GM12878 (cell line): ENCODE measurements around the gene ACAP1. TPM values are rescaled to one million over a fixed set of nuclear protein-coding genes. Genes with fewer than 3 reads are reported as not detected.

Experiments used
- ATAC-seq: fragments of 200-7000 bp; cut with Tn5 transposase; 3 replicates; pipeline ENCODE4 v1.9.1; 2020; ENCODE audit warnings: mild to moderate bottlenecking, moderate library complexity
- BruUV-seq: library from RNA; stranded (reverse); fragments of 400-500 nt; replicated peaks from 2 replicates; lab custom pipeline; 2021; lab: Mats Ljungman, UMichigan
- CTCF ChIA-PET: fragments of 300-600 bp; sonication (Branson Sonifier 250); formaldehyde crosslinking; extraction: SDS; loops from one replicate; lab custom pipeline; 2021; ENCODE audit warnings: inconsistent platforms; lab: Yijun Ruan, JAX
- POLR2A ChIA-PET: fragments of 350-600 bp; formaldehyde crosslinking; extraction: SDS; loops from one replicate; lab custom pipeline; 2021; ENCODE audit warnings: inconsistent platforms; lab: Charles Lee
- RAD21 ChIA-PET: fragments of 300-600 bp; sonication (Branson Sonifier 250); formaldehyde crosslinking; loops from one replicate; lab custom pipeline; 2023; ENCODE audit warnings: antibody characterized with exemption; ENCODE audit not compliant: unreplicated experiment; lab: Charles Lee
- SMC1A ChIA-PET: fragments of 300-600 bp; sonication (Branson Sonifier 250); formaldehyde crosslinking; loops from one replicate; lab custom pipeline; 2023; ENCODE audit not compliant: unreplicated experiment, uncharacterized antibody; lab: Charles Lee
- DNase-seq: peaks from one replicate; pipeline ENCODE4 v3.0.0-alpha.2; 2011; ENCODE audit warnings: low read depth, low spot score
- FAIRE-seq: peaks from 3 replicates; lab custom pipeline; 2011; peaks lifted over from hg19 to GRCh38; lab: Jason Lieb, UNC
- H2AFZ ChIP-seq: 2 replicates; pipeline ENCODE4 v1.6.0; 2011; ENCODE audit warnings: low read depth, low read length, control low read depth; ENCODE audit not compliant: control insufficient read depth
- H3K27ac ChIP-seq: 2 replicates; pipeline ENCODE4 v1.5.1; 2011; ENCODE audit warnings: control low read depth; ENCODE audit not compliant: control insufficient read depth, insufficient read depth
- H3K27me3 ChIP-seq, 2 experiments: replicated peaks in 1 of 2; 2 replicates each; pipeline versions ENCODE4 v1.6.0 to v1.6.1; 2011; ENCODE audit warnings: low read length in 1 of 2; ENCODE audit not compliant: control insufficient read depth in 2 of 2, insufficient read depth in 2 of 2
- H3K36me3 ChIP-seq, 2 experiments: 2 replicates each; pipeline ENCODE4 v1.5.1; 2011; ENCODE audit warnings: low read length in 1 of 2; ENCODE audit not compliant: control insufficient read depth in 2 of 2, insufficient read depth in 2 of 2
- H3K4me1 ChIP-seq: 2 replicates; pipeline ENCODE4 v1.6.1; 2011; ENCODE audit warnings: mild to moderate bottlenecking, low read length, moderate library complexity, mixed read lengths; ENCODE audit not compliant: control insufficient read depth, insufficient read depth
- H3K4me2 ChIP-seq: 2 replicates; pipeline ENCODE4 v1.6.0; 2011; ENCODE audit warnings: control low read depth; ENCODE audit not compliant: control insufficient read depth, insufficient read depth
- H3K4me3 ChIP-seq: fragments of 200-600 bp; sonication (generic); 2 replicates; pipeline ENCODE4 v1.5.1; 2016
- H3K79me2 ChIP-seq: 2 replicates; pipeline ENCODE4 v1.6.0; 2011; ENCODE audit warnings: low read length; ENCODE audit not compliant: control insufficient read depth, insufficient read depth
- H3K9ac ChIP-seq: 2 replicates; pipeline ENCODE4 v1.8.0; 2011; ENCODE audit warnings: low read length, control low read depth, mixed read lengths; ENCODE audit not compliant: control insufficient read depth, insufficient read depth
- H3K9me3 ChIP-seq: replicated peaks from 3 replicates; pipeline ENCODE4 v1.5.1; 2011; ENCODE audit warnings: mild to moderate bottlenecking, low read length; ENCODE audit not compliant: control insufficient read depth, insufficient read depth
- H4K20me1 ChIP-seq: 2 replicates; pipeline ENCODE4 v1.6.0; 2011; ENCODE audit not compliant: control insufficient read depth, insufficient read depth
- ATF7 ChIP-seq: fragments of 450-650 bp; IDR thresholded peaks from 2 replicates; pipeline ENCODE4 v1.6.1; 2016; ENCODE audit warnings: low read depth, mild to moderate bottlenecking
- BCL11A ChIP-seq: IDR thresholded peaks from 2 replicates; pipeline ENCODE4 v1.6.1; 2011; ENCODE audit warnings: low read depth, low read length
- HDAC6 ChIP-seq: fragments of 200-600 bp; sonication (generic); IDR thresholded peaks from one replicate; pipeline ENCODE4 v1.8.0; 2017; ENCODE audit warnings: antibody characterized with exemption; ENCODE audit not compliant: unreplicated experiment
- NFYB ChIP-seq: IDR thresholded peaks from 2 replicates; pipeline ENCODE4 v1.6.1; 2011; ENCODE audit warnings: low read depth, mild to moderate bottlenecking, low read length, improper control_type of control experiment, moderate library complexity; ENCODE audit not compliant: insufficient read depth
- YY1 ChIP-seq: IDR thresholded peaks from 2 replicates; pipeline ENCODE4 v1.6.1; 2011; ENCODE audit warnings: low read depth, mild to moderate bottlenecking, low read length
- WGBS: methylation state at CpG from one replicate; pipeline ENCODE4 v1.1.6; 2016; ENCODE audit warnings: low lambda C conversion rate; ENCODE audit not compliant: insufficient replicate concordance, insufficient coverage; ENCODE audit errors: missing lambda C conversion rate; 5-methylcytosine and 5-hydroxymethylcytosine counted together
- in situ Hi-C: fragments of 300-500 bp; cut with MboI; formaldehyde crosslinking; loops from 9 replicates; pipeline ENCODE4 v1.14.3; 2018; ENCODE audit warnings: mixed read lengths
- intact Hi-C: fragments of 100-400 bp; cut with micrococcal nuclease; formaldehyde crosslinking; loops from one replicate; pipeline ENCODE4 v1.14.2; 2022; ENCODE audit not compliant: unreplicated experiment
- polyA plus RNA-seq, 11 experiments: library from polyadenylated mRNA; depleted of rRNA in 4 of 11; unstranded in 6 of 11; stranded (reverse) in 5 of 11; fragments of >200 nt; fragmentation: Nextera tagmentation in 4 of 11; fragmentation: Illumina TruSeq in 1 of 11; extraction: Ambion mirVana in 4 of 11; extraction: Trizol in 1 of 11; gene quantifications; 1 replicate in 1 of 11; 2 replicates in 10 of 11; pipeline versions ENCODE4 v1.2.1 to v1.2.3, GENCODE V29; 2011 to 2016; ENCODE audit warnings: inconsistent platforms in 2 of 11, missing spikeins in 2 of 11, low read depth in 1 of 11
- total RNA-seq, 4 experiments: library from RNA; depleted of rRNA in 3 of 4; stranded (reverse); fragments of >200 nt in 3 of 4; fragmentation: Illumina TruSeq in 1 of 4; extraction: Trizol in 1 of 4; gene quantifications; 2 replicates each; pipeline versions ENCODE4 v1.2.1 to v1.2.3, GENCODE V29; 2013 to 2021
- TF ChIP-seq, protein P1 (sequence below): IDR thresholded peaks from 2 replicates; pipeline ENCODE4 v1.6.1; 2012; ENCODE audit warnings: low read depth, low read length, improper control_type of control experiment
- TF ChIP-seq, protein P2 (sequence below): fragments of 150-350 bp; IDR thresholded peaks from 2 replicates; pipeline ENCODE4 v1.6.1; 2016; ENCODE audit warnings: low read depth, low read length
- TF ChIP-seq, protein P3 (sequence below): fragments of 450-650 bp; IDR thresholded peaks from 2 replicates; pipeline ENCODE4 v1.6.1; 2018; ENCODE audit warnings: borderline replicate concordance, mild to moderate bottlenecking; ENCODE audit not compliant: partially characterized antibody
- TF ChIP-seq, protein P4 (sequence below): IDR thresholded peaks from 2 replicates; pipeline ENCODE4 v1.6.1; 2011; ENCODE audit warnings: low read depth, mild to moderate bottlenecking, low read length, moderate library complexity, borderline replicate concordance; ENCODE audit errors: extremely low read depth
- TF ChIP-seq, protein P5 (sequence below): fragments of 150-350 bp; IDR thresholded peaks from 2 replicates; pipeline ENCODE4 v1.6.1; 2014; ENCODE audit warnings: mild to moderate bottlenecking, low read depth, low read length
- TF ChIP-seq, protein P6 (sequence below): fragments of 450-650 bp; IDR thresholded peaks from 2 replicates; pipeline ENCODE4 v1.6.1; 2016; ENCODE audit warnings: mild to moderate bottlenecking
- TF ChIP-seq, protein P7 (sequence below): IDR thresholded peaks from 2 replicates; pipeline ENCODE4 v1.6.1; 2012; ENCODE audit warnings: low read depth, low read length, improper control_type of control experiment

Gene ACAP1
- total and polyA plus RNA-seq, 10 of the 15 experiments (the other 5 are each of a cell fraction or from before 2014, with no cell fraction given): 5.7 to 245 (median 118) TPM

DNA sequence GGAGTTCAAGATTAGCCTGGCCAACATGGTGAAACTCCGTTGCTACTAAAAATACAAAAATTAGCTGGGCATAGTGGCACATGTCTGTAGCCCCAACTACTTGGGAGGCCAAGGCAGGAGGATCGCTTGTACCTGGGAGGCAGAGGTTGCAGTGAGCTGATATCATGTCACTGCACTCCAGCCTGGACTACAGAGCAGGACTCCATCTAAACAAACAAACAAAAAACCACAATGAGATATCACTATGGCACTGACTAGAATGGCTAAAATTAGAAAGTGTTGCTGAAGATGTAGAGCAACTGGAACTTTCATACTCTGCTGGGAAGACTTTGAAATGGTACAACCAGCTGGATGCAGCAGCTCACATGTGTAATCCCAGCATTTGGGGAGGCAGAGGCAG, 38.0 kb downstream of the ACAP1 start:
- WGBS: 50% methylated on average over 2 of the region's 2 CpGs
- H3K4me2 ChIP-seq: no peak overlapping the region
- no peaks in the 10 kb centered on the region for H3K36me3 ChIP-seq
- POLR2A ChIA-PET: no interaction called here
- H3K27ac ChIP-seq: no peak overlapping the region
- in situ Hi-C loops (no loop called here), intact Hi-C loops (no loop called here)
- ATAC-seq: no peak
- no peaks in the 10 kb centered on the region for H3K27me3 ChIP-seq
- BruUV-seq: no TSS peak
- H3K4me3 ChIP-seq: no peak overlapping the region
- H3K79me2 ChIP-seq: no peaks in the 10 kb centered on the region
- H2AFZ ChIP-seq: no peak overlapping the region
- SMC1A ChIA-PET: no interaction called here
- CTCF ChIA-PET: interaction anchor here (1.7 to 3.3 kb wide), 2 partner anchors 13 to 140 kb away, joined by 3 to 15 read pairs; no protein-coding TSS in a partner anchor
- FAIRE-seq: no peak
- H3K9ac ChIP-seq: no peak overlapping the region
- H4K20me1 ChIP-seq: no peaks in the 10 kb centered on the region
- DNase-seq: no peak
- H3K9me3 ChIP-seq: peaks cover 2% of the 10 kb centered on the region; the same call in 2 of the 3 replicates
- no peaks in the 10 kb centered on the region for H3K4me1 ChIP-seq
- RAD21 ChIA-PET: no interaction called here
- TF ChIP-seq ATF7 (no peak), NFYB (no peak), HDAC6 (no peak), BCL11A (no peak), YY1 (no peak)
- TF ChIP-seq, protein P1, sequence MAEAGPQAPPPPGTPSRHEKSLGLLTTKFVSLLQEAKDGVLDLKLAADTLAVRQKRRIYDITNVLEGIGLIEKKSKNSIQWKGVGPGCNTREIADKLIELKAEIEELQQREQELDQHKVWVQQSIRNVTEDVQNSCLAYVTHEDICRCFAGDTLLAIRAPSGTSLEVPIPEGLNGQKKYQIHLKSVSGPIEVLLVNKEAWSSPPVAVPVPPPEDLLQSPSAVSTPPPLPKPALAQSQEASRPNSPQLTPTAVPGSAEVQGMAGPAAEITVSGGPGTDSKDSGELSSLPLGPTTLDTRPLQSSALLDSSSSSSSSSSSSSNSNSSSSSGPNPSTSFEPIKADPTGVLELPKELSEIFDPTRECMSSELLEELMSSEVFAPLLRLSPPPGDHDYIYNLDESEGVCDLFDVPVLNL: no peak
- TF ChIP-seq, protein P2, sequence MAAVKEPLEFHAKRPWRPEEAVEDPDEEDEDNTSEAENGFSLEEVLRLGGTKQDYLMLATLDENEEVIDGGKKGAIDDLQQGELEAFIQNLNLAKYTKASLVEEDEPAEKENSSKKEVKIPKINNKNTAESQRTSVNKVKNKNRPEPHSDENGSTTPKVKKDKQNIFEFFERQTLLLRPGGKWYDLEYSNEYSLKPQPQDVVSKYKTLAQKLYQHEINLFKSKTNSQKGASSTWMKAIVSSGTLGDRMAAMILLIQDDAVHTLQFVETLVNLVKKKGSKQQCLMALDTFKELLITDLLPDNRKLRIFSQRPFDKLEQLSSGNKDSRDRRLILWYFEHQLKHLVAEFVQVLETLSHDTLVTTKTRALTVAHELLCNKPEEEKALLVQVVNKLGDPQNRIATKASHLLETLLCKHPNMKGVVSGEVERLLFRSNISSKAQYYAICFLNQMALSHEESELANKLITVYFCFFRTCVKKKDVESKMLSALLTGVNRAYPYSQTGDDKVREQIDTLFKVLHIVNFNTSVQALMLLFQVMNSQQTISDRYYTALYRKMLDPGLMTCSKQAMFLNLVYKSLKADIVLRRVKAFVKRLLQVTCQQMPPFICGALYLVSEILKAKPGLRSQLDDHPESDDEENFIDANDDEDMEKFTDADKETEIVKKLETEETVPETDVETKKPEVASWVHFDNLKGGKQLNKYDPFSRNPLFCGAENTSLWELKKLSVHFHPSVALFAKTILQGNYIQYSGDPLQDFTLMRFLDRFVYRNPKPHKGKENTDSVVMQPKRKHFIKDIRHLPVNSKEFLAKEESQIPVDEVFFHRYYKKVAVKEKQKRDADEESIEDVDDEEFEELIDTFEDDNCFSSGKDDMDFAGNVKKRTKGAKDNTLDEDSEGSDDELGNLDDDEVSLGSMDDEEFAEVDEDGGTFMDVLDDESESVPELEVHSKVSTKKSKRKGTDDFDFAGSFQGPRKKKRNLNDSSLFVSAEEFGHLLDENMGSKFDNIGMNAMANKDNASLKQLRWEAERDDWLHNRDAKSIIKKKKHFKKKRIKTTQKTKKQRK: no peak
- TF ChIP-seq, protein P3, sequence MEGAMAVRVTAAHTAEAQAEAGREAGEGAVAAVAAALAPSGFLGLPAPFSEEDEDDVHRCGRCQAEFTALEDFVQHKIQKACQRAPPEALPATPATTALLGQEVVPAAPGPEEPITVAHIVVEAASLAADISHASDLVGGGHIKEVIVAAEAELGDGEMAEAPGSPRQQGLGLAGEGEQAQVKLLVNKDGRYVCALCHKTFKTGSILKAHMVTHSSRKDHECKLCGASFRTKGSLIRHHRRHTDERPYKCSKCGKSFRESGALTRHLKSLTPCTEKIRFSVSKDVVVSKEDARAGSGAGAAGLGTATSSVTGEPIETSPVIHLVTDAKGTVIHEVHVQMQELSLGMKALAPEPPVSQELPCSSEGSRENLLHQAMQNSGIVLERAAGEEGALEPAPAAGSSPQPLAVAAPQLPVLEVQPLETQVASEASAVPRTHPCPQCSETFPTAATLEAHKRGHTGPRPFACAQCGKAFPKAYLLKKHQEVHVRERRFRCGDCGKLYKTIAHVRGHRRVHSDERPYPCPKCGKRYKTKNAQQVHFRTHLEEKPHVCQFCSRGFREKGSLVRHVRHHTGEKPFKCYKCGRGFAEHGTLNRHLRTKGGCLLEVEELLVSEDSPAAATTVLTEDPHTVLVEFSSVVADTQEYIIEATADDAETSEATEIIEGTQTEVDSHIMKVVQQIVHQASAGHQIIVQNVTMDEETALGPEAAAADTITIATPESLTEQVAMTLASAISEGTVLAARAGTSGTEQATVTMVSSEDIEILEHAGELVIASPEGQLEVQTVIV: no peak
- TF ChIP-seq, protein P4, sequence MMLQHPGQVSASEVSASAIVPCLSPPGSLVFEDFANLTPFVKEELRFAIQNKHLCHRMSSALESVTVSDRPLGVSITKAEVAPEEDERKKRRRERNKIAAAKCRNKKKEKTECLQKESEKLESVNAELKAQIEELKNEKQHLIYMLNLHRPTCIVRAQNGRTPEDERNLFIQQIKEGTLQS: no peak
- TF ChIP-seq, protein P5, sequence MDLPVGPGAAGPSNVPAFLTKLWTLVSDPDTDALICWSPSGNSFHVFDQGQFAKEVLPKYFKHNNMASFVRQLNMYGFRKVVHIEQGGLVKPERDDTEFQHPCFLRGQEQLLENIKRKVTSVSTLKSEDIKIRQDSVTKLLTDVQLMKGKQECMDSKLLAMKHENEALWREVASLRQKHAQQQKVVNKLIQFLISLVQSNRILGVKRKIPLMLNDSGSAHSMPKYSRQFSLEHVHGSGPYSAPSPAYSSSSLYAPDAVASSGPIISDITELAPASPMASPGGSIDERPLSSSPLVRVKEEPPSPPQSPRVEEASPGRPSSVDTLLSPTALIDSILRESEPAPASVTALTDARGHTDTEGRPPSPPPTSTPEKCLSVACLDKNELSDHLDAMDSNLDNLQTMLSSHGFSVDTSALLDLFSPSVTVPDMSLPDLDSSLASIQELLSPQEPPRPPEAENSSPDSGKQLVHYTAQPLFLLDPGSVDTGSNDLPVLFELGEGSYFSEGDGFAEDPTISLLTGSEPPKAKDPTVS: no peak
- TF ChIP-seq, protein P6, sequence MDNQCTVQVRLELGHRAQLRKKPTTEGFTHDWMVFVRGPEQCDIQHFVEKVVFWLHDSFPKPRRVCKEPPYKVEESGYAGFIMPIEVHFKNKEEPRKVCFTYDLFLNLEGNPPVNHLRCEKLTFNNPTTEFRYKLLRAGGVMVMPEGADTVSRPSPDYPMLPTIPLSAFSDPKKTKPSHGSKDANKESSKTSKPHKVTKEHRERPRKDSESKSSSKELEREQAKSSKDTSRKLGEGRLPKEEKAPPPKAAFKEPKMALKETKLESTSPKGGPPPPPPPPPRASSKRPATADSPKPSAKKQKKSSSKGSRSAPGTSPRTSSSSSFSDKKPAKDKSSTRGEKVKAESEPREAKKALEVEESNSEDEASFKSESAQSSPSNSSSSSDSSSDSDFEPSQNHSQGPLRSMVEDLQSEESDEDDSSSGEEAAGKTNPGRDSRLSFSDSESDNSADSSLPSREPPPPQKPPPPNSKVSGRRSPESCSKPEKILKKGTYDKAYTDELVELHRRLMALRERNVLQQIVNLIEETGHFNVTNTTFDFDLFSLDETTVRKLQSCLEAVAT: no peak
- TF ChIP-seq, protein P7, sequence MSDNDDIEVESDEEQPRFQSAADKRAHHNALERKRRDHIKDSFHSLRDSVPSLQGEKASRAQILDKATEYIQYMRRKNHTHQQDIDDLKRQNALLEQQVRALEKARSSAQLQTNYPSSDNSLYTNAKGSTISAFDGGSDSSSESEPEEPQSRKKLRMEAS: no peak
